B cell (primary cell): ENCODE measurements around the gene IL31. TPM values are rescaled to one million over a fixed set of nuclear protein-coding genes. Genes with fewer than 3 reads are reported as not detected.

Experiments used
- ATAC-seq: fragments of 200-7000 bp; cut with Tn5 transposase; one replicate; pipeline ENCODE4 v1.10.0; 2021; ENCODE audit warnings: low read depth, mild to moderate bottlenecking, moderate number of reproducible peaks, moderate library complexity
- CTCF ChIA-PET: fragments of 350-600 bp; sonication (Branson Sonifier 250); formaldehyde crosslinking; loops from one replicate; lab custom pipeline; 2021; ENCODE audit warnings: antibody characterized with exemption, inconsistent platforms; lab: Charles Lee
- POLR2A ChIA-PET: fragments of 350-600 bp; sonication (Branson Sonifier 250); formaldehyde crosslinking; loops from one replicate; lab custom pipeline; 2021; ENCODE audit warnings: antibody characterized with exemption; lab: Charles Lee
- DNase-seq: peaks from one replicate; pipeline ENCODE4 v3.0.0; 2013
- H2AFZ ChIP-seq: 2 replicates; pipeline ENCODE4 v1.6.1; 2012; ENCODE audit warnings: mild to moderate bottlenecking, low read depth, low read length; ENCODE audit not compliant: insufficient read depth, poor library complexity, severe bottlenecking
- H3K27ac ChIP-seq, 2 donors: 1 replicate in 1 of 2; 2 replicates in 1 of 2; pipeline ENCODE4 v1.5.1; 2012 to 2013; ENCODE audit warnings: low read length in 2 of 2, mild to moderate bottlenecking in 2 of 2, moderate library complexity in 1 of 2
- H3K27me3 ChIP-seq, 4 experiments: fragments of 200-600 bp in 1 of 4; sonication (generic) in 1 of 4; replicated peaks in 1 of 4; 1 replicate in 2 of 4; 2 replicates in 2 of 4; pipeline versions ENCODE4 v1.6.1 to v1.7.0; 2013 to 2016; ENCODE audit warnings: low read length in 3 of 4, mild to moderate bottlenecking in 2 of 4, mixed read lengths in 1 of 4, moderate library complexity in 1 of 4; ENCODE audit not compliant: insufficient read depth in 4 of 4, control insufficient read depth in 3 of 4; ENCODE audit errors: control extremely low read depth in 1 of 4
- H3K36me3 ChIP-seq, 2 experiments: replicated peaks in 1 of 2; 1 replicate in 1 of 2; 2 replicates in 1 of 2; pipeline versions ENCODE4 v1.6.1 to v1.7.1; 2013; ENCODE audit warnings: low read length in 1 of 2; ENCODE audit not compliant: insufficient read depth in 2 of 2, control insufficient read depth in 1 of 2; ENCODE audit errors: control extremely low read depth in 1 of 2, extremely low read depth in 1 of 2
- H3K4me1 ChIP-seq, 2 donors: fragments of 200-600 bp in 1 of 2; sonication (generic) in 1 of 2; 1 replicate in 1 of 2; 2 replicates in 1 of 2; pipeline versions ENCODE4 v1.5.1 to v1.6.1; 2013 to 2017; ENCODE audit warnings: low read length in 2 of 2; ENCODE audit not compliant: control insufficient read depth in 2 of 2, insufficient read depth in 2 of 2
- H3K4me2 ChIP-seq: replicated peaks from 2 replicates; pipeline ENCODE3; 2012; ENCODE audit warnings: mild to moderate bottlenecking, low read depth, low read length; ENCODE audit not compliant: poor library complexity, severe bottlenecking
- H3K4me3 ChIP-seq, 5 experiments: fragments of 200-600 bp in 1 of 5; sonication (generic) in 1 of 5; 1 replicate in 3 of 5; 2 replicates in 2 of 5; pipeline versions ENCODE4 v1.5.1 to v1.7.0; 2011 to 2016; ENCODE audit warnings: low read length in 4 of 5, mild to moderate bottlenecking in 4 of 5, low read depth in 2 of 5, control low read depth in 1 of 5, moderate library complexity in 1 of 5; ENCODE audit not compliant: insufficient read depth in 1 of 5; ENCODE audit errors: control extremely low read depth in 1 of 5, extremely low read depth in 1 of 5
- H3K79me2 ChIP-seq: fragments of 200-600 bp; sonication (generic); one replicate; pipeline ENCODE4 v1.6.0; 2016; ENCODE audit warnings: low read length; ENCODE audit not compliant: control insufficient read depth, insufficient read depth
- H3K9ac ChIP-seq: fragments of 200-600 bp; sonication (generic); 2 replicates; pipeline ENCODE4 v1.6.1; 2017; ENCODE audit warnings: mild to moderate bottlenecking, low read length, moderate library complexity
- H3K9me3 ChIP-seq, 3 donors: one replicate each; pipeline versions ENCODE4 v1.6.1 to v1.7.1; 2013; ENCODE audit warnings: low read length in 2 of 3; ENCODE audit not compliant: control insufficient read depth in 2 of 3, insufficient read depth in 1 of 3; ENCODE audit errors: control extremely low read depth in 1 of 3
- H4K20me1 ChIP-seq: 2 replicates; pipeline ENCODE4 v1.6.0; 2012; ENCODE audit warnings: mild to moderate bottlenecking, low read length; ENCODE audit not compliant: insufficient read depth, control insufficient read depth, poor library complexity, severe bottlenecking
- H3K27ac Mint-ChIP-seq: one replicate; pipeline ENCODE4 v1.8.0; 2021; ENCODE audit warnings: mixed read lengths
- H3K27me3 Mint-ChIP-seq: one replicate; pipeline ENCODE4 v1.8.0; 2021; ENCODE audit warnings: mixed read lengths
- H3K4me1 Mint-ChIP-seq: one replicate; pipeline ENCODE4 v1.8.0; 2021; ENCODE audit warnings: mixed read lengths
- H3K4me3 Mint-ChIP-seq: one replicate; pipeline ENCODE4 v1.8.0; 2021; ENCODE audit warnings: mixed read lengths
- H3K9me3 Mint-ChIP-seq: one replicate; pipeline ENCODE4 v1.8.0; 2022; ENCODE audit warnings: mixed read lengths; ENCODE audit not compliant: insufficient read depth
- CTCF ChIP-seq: fragments of 200-600 bp; IDR thresholded peaks from one replicate; pipeline ENCODE4 v1.8.0; 2022; ENCODE audit warnings: antibody characterized with exemption, mild to moderate bottlenecking
- EZH2 ChIP-seq: IDR thresholded peaks from 2 replicates; pipeline ENCODE4 v1.6.1; 2012; ENCODE audit warnings: borderline replicate concordance, low read depth, mild to moderate bottlenecking, moderate library complexity, low read length; ENCODE audit not compliant: insufficient read depth, poor library complexity, severe bottlenecking
- WGBS: methylation state at CpG from one replicate; pipeline ENCODE4 v1.1.5; 2013; ENCODE audit warnings: missing lambda C conversion rate; ENCODE audit not compliant: insufficient coverage; 5-methylcytosine and 5-hydroxymethylcytosine counted together
- intact Hi-C: fragments of 100-400 bp; cut with micrococcal nuclease; formaldehyde crosslinking; loops from one replicate; pipeline ENCODE4 v1.10.0; 2022
- polyA plus RNA-seq: library from polyadenylated mRNA; depleted of rRNA; stranded (reverse); fragments of >200 nt; gene quantifications from 2 replicates; pipeline ENCODE4 v1.2.3, GENCODE V29; 2012
- total RNA-seq, 2 donors: library from RNA; stranded (reverse); fragments of 120-200 nt in 1 of 2; gene quantifications; 1 replicate in 1 of 2; 2 replicates in 1 of 2; pipeline versions ENCODE4 v1.2.3 to v1.2.4, GENCODE V29; 2013 to 2022

Gene IL31
- total and polyA plus RNA-seq, 2 donors (not counting 1 experiment from before 2014, with no cell fraction given) = not detected

- Histone ChIP-seq H4K20me1 (no peaks in the 10 kb centered on the region), H3K4me3 (no peak overlapping the region), H3K4me1 (peaks cover 13 to 14% of the 10 kb centered on the region in 2 donors), H2AFZ (no peak overlapping the region), H3K27me3 (peaks cover 0 to 47% (median 26%) of the 10 kb centered on the region in 4 experiments), H3K9me3 (peaks cover 0 to 13% (median 0%) of the 10 kb centered on the region in 3 donors), H3K4me2 (no peak overlapping the region), H3K27ac (no peak overlapping the region), H3K9ac (no peak overlapping the region), H3K79me2 (no peaks in the 10 kb centered on the region), H3K36me3 (no peaks in the 10 kb centered on the region)
- ChIA-PET CTCF (no interaction called here), POLR2A (no interaction called here)
- Mint-ChIP-seq H3K4me3 (no peak overlapping the region), H3K9me3 (no peaks in the 10 kb centered on the region), H3K27ac (no peak overlapping the region), H3K4me1 (peaks cover 12% of the 10 kb centered on the region), H3K27me3 (peaks cover 36% of the 10 kb centered on the region)
- intact Hi-C loops = no loop called here
- DNase-seq = no peak
- TF ChIP-seq CTCF = no peak
- no peak for TF ChIP-seq EZH2
- WGBS = 70% methylated on average over 13 of the region's 24 CpGs
- ATAC-seq = no peak
Measured at GRCh38 chr12:122200541-122201175, 26.6 kb upstream of the IL31 start.
